IMR-90 (cell line): ENCODE data around the gene HPSE2. TPM values are rescaled to one million over a fixed set of nuclear protein-coding genes. Genes with fewer than 3 reads are reported as not detected.

ENCODE experiments used
- ATAC-seq: fragments of 200-7000 bp; cut with Tn5 transposase; 2 replicates; pipeline ENCODE4 v1.9.1; 2020; ENCODE audit warnings: low read depth, mild to moderate bottlenecking, moderate library complexity
- BruUV-seq: library from RNA; stranded (reverse); fragments of 400-500 nt; replicated peaks from 2 replicates; lab custom pipeline; 2021; lab: Mats Ljungman, UMichigan
- CTCF ChIA-PET: fragments of 300-600 bp; formaldehyde crosslinking; extraction: SDS; loops from one replicate; lab custom pipeline; 2021; ENCODE audit warnings: antibody characterized with exemption; lab: Yijun Ruan, JAX
- POLR2A ChIA-PET: fragments of 300-600 bp; sonication (Branson Sonifier 250); formaldehyde crosslinking; loops from one replicate; lab custom pipeline; 2022; ENCODE audit warnings: antibody characterized with exemption; ENCODE audit not compliant: unreplicated experiment; lab: Charles Lee
- DNase-seq: peaks from one replicate; pipeline ENCODE4 v3.0.0; 2013
- H2AFZ ChIP-seq: replicated peaks from 2 replicates; pipeline ENCODE3; 2013; ENCODE audit warnings: low read length, mild to moderate bottlenecking; ENCODE audit not compliant: poor library complexity
- H2AK5ac ChIP-seq: 2 replicates; pipeline ENCODE4 v1.6.1; 2013; ENCODE audit warnings: low read depth, low read length, inconsistent platforms
- H2AK9ac ChIP-seq: replicated peaks from 2 replicates; pipeline ENCODE3; 2013; ENCODE audit warnings: mild to moderate bottlenecking, low read depth, low read length, moderate library complexity; ENCODE audit not compliant: poor library complexity
- H2BK120ac ChIP-seq: 2 replicates; pipeline ENCODE4 v1.6.1; 2013; ENCODE audit warnings: low read depth, low read length, inconsistent platforms
- H2BK15ac ChIP-seq: 3 replicates; pipeline ENCODE4 v1.6.1; 2013; ENCODE audit warnings: low read depth, low read length, inconsistent platforms
- H2BK20ac ChIP-seq: 2 replicates; pipeline ENCODE4 v1.6.1; 2013; ENCODE audit warnings: low read depth, mild to moderate bottlenecking, inconsistent platforms, low read length, moderate library complexity
- H2BK5ac ChIP-seq: 2 replicates; pipeline ENCODE4 v1.6.1; 2013; ENCODE audit warnings: mild to moderate bottlenecking, low read depth, low read length, inconsistent platforms; ENCODE audit not compliant: poor library complexity, severe bottlenecking
- H3K14ac ChIP-seq: replicated peaks from 2 replicates; pipeline ENCODE4 v1.6.1; 2013; ENCODE audit warnings: low read depth, low read length, inconsistent platforms
- H3K18ac ChIP-seq: 2 replicates; pipeline ENCODE4 v1.6.1; 2013; ENCODE audit warnings: low read depth, low read length, control low read depth
- H3K23ac ChIP-seq: 2 replicates; pipeline ENCODE4 v1.6.1; 2013; ENCODE audit warnings: low read depth, low read length, inconsistent platforms
- H3K27ac ChIP-seq: 2 replicates; pipeline ENCODE4 v1.5.1; 2013; ENCODE audit warnings: mild to moderate bottlenecking, control low read depth, low read length; ENCODE audit not compliant: insufficient read depth
- H3K27me3 ChIP-seq: 2 replicates; pipeline ENCODE4 v1.6.1; 2013; ENCODE audit warnings: low read length; ENCODE audit not compliant: control insufficient read depth, insufficient read depth
- H3K36me3 ChIP-seq: 2 replicates; pipeline ENCODE4 v1.6.1; 2013; ENCODE audit warnings: low read length, mixed read lengths; ENCODE audit not compliant: control insufficient read depth, insufficient read depth
- H3K4ac ChIP-seq: 2 replicates; pipeline ENCODE4 v1.6.1; 2013; ENCODE audit warnings: low read depth, low read length, inconsistent platforms
- H3K4me1 ChIP-seq: 2 replicates; pipeline ENCODE4 v1.6.1; 2013; ENCODE audit warnings: low read length, mixed read lengths; ENCODE audit not compliant: control insufficient read depth, insufficient read depth
- H3K4me2 ChIP-seq: 2 replicates; pipeline ENCODE4 v1.6.1; 2013; ENCODE audit warnings: low read depth, mild to moderate bottlenecking, control low read depth, low read length, moderate library complexity
- H3K4me3 ChIP-seq: 2 replicates; pipeline ENCODE4 v1.5.1; 2013; ENCODE audit warnings: low read depth, mild to moderate bottlenecking, control low read depth, low read length, moderate library complexity; ENCODE audit not compliant: insufficient read depth
- H3K56ac ChIP-seq: 2 replicates; pipeline ENCODE4 v1.6.1; 2013; ENCODE audit warnings: low read length, inconsistent platforms; ENCODE audit not compliant: insufficient read depth; ENCODE audit errors: extremely low read depth
- H3K79me1 ChIP-seq, 2 experiments: 2 replicates each; pipeline ENCODE4 v1.6.1; 2013; ENCODE audit warnings: low read length in 2 of 2, inconsistent platforms in 1 of 2, low read depth in 1 of 2
- H3K9ac ChIP-seq: 2 replicates; pipeline ENCODE4 v1.6.1; 2013; ENCODE audit warnings: low read depth, low read length, control low read depth
- H3K9me1 ChIP-seq: 2 replicates; pipeline ENCODE4 v1.6.1; 2013; ENCODE audit warnings: low read length, inconsistent platforms; ENCODE audit not compliant: insufficient read depth
- H3K9me3 ChIP-seq: 2 replicates; pipeline ENCODE4 v1.6.1; 2013; ENCODE audit warnings: low read length; ENCODE audit not compliant: control insufficient read depth, insufficient read depth
- H4K20me1 ChIP-seq: 2 replicates; pipeline ENCODE4 v1.6.1; 2013; ENCODE audit warnings: low read length, inconsistent platforms; ENCODE audit not compliant: insufficient read depth
- H4K5ac ChIP-seq: 2 replicates; pipeline ENCODE4 v1.6.1; 2013; ENCODE audit warnings: mild to moderate bottlenecking, low read depth, low read length, control low read depth
- H4K8ac ChIP-seq, 2 experiments: 2 replicates each; pipeline ENCODE4 v1.6.1; 2013; ENCODE audit warnings: low read depth in 2 of 2, low read length in 2 of 2, control low read depth in 1 of 2, inconsistent platforms in 1 of 2
- H4K91ac ChIP-seq: 2 replicates; pipeline ENCODE4 v1.6.1; 2013; ENCODE audit warnings: low read depth, low read length, inconsistent platforms; ENCODE audit not compliant: insufficient read depth
- BHLHE40 ChIP-seq: fragments of 150-350 bp; IDR thresholded peaks from 2 replicates; pipeline ENCODE4 v1.6.1; 2016; ENCODE audit warnings: mild to moderate bottlenecking, low read depth, low read length
- FOS ChIP-seq: fragments of 150-350 bp; IDR thresholded peaks from 2 replicates; pipeline ENCODE4 v1.6.1; 2016; ENCODE audit warnings: low read depth, low read length
- MAZ ChIP-seq: IDR thresholded peaks from 2 replicates; pipeline ENCODE4 v1.6.1; 2012; ENCODE audit warnings: low read depth, mild to moderate bottlenecking, low read length, improper control_type of control experiment, moderate library complexity, borderline replicate concordance
- POLR2A ChIP-seq: IDR thresholded peaks from 2 replicates; pipeline ENCODE4 v1.6.1; 2012; ENCODE audit warnings: mild to moderate bottlenecking, low read depth, low read length
- RAD21 ChIP-seq: IDR thresholded peaks from 2 replicates; pipeline ENCODE4 v1.6.1; 2012; ENCODE audit warnings: low read length, improper control_type of control experiment
- RCOR1 ChIP-seq: IDR thresholded peaks from 2 replicates; pipeline ENCODE4 v1.6.1; 2012; ENCODE audit warnings: mild to moderate bottlenecking, low read length, improper control_type of control experiment; ENCODE audit not compliant: insufficient replicate concordance
- WGBS, 2 experiments: methylation state at CpG; one replicate each; pipeline versions ENCODE4 v1.1.5 to v1.1.7; 2013; ENCODE audit warnings: missing lambda C conversion rate in 2 of 2; ENCODE audit not compliant: insufficient read length in 1 of 2; ENCODE audit errors: extremely low coverage in 2 of 2; 5-methylcytosine and 5-hydroxymethylcytosine counted together
- dilution Hi-C: fragments of 300-500 bp; cut with HindIII; formaldehyde crosslinking; loops from one replicate; pipeline ENCODE4 v1.14.3; 2018; ENCODE audit warnings: low sequenced_read_pairs; ENCODE audit not compliant: unreplicated experiment
- in situ Hi-C: fragments of 300-500 bp; cut with MboI; formaldehyde crosslinking; loops from 3 replicates; pipeline ENCODE4 v1.14.3; 2019; ENCODE audit warnings: low sequenced_read_pairs, inconsistent platforms, mixed read lengths
- intact Hi-C: fragments of 100-400 bp; cut with micrococcal nuclease; formaldehyde crosslinking; loops from 2 replicates; pipeline ENCODE4 v1.10.0; 2022
- polyA plus RNA-seq, 3 experiments: library from polyadenylated mRNA; depleted of rRNA; stranded (reverse); fragments of >200 nt; gene quantifications; 2 replicates each; pipeline ENCODE4 v1.2.3, GENCODE V29; 2012; ENCODE audit warnings: low replicate concordance in 1 of 3
- total RNA-seq: library from RNA; depleted of rRNA; stranded (reverse); fragments of >200 nt; gene quantifications from 2 replicates; pipeline ENCODE4 v1.2.3, GENCODE V29; 2012
- TF ChIP-seq, protein P1 (sequence below): fragments of 150-350 bp; IDR thresholded peaks from 2 replicates; pipeline ENCODE4 v1.6.1; 2017; ENCODE audit warnings: mild to moderate bottlenecking, antibody characterized with exemption, low read length, low read depth

Gene HPSE2
- total and polyA plus RNA-seq, 2 of the 4 experiments (the other 2 are of a cell fraction), result not detected

DNA sequence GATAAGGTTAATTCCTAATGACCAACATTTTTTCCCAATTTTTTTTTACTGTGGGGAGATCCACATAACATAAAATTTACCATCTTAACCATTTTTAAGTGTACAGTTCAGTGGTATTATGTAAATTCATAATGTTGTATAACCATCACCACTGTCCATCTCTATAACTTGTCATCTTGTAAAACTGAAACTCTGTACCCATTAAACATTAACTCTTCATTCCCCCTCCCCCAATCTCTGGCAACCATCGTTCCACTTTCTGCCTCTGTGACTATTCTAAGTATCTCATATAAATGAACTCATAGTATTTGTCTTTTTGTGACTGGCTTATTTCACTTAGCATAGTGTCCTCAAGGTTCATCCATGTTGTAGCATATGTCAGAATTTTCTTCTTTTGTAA lies 742.9 kb downstream of the HPSE2 start:
- H3K56ac ChIP-seq, result no peak overlapping the region
- no peak overlapping the region for H2BK20ac ChIP-seq
- dilution Hi-C loops, result no loop called here
- H3K14ac ChIP-seq, result no peak overlapping the region
- in situ Hi-C loops, result no loop called here
- no peak overlapping the region for H4K91ac ChIP-seq
- no peak overlapping the region for H2BK5ac ChIP-seq
- POLR2A ChIA-PET, result no interaction called here
- H3K9me1 ChIP-seq, result no peaks in the 10 kb centered on the region
- no TSS peak for BruUV-seq
- H3K9me3 ChIP-seq, result no peaks in the 10 kb centered on the region; the same call in 1 of the 2 replicates
- no CpG with 5 or more reads among the region's 1 CpG for WGBS, 2 experiments
- H2AK5ac ChIP-seq, result no peak overlapping the region
- no peak overlapping the region for H4K8ac ChIP-seq
- TF ChIP-seq, protein P1, sequence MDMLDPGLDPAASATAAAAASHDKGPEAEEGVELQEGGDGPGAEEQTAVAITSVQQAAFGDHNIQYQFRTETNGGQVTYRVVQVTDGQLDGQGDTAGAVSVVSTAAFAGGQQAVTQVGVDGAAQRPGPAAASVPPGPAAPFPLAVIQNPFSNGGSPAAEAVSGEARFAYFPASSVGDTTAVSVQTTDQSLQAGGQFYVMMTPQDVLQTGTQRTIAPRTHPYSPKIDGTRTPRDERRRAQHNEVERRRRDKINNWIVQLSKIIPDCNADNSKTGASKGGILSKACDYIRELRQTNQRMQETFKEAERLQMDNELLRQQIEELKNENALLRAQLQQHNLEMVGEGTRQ, result no peak
- TF ChIP-seq FOS (no peak), POLR2A (no peak), RCOR1 (no peak), MAZ (no peak), BHLHE40 (no peak), RAD21 (no peak)
- H3K23ac ChIP-seq, result no peak overlapping the region
- ATAC-seq (no peak), DNase-seq (no peak)
- no peak overlapping the region for H3K4me3 ChIP-seq
- no peaks in the 10 kb centered on the region for H3K79me1 ChIP-seq
- no peak overlapping the region for H3K4me2 ChIP-seq
- no peak overlapping the region for H2BK15ac ChIP-seq
- no peak overlapping the region for H4K5ac ChIP-seq
- no peaks in the 10 kb centered on the region for H3K27me3 ChIP-seq
- H3K36me3 ChIP-seq, result no peaks in the 10 kb centered on the region
- intact Hi-C loops, result no loop called here
- H3K4ac ChIP-seq, result no peak overlapping the region
- no peak overlapping the region for H3K27ac ChIP-seq
- H3K9ac ChIP-seq, result no peak overlapping the region
- no peak overlapping the region for H2AK9ac ChIP-seq
- H2AFZ ChIP-seq, result no peak overlapping the region
- CTCF ChIA-PET, result no interaction called here
- no peak overlapping the region for H2BK120ac ChIP-seq
- no peaks in the 10 kb centered on the region for H4K20me1 ChIP-seq
- no peaks in the 10 kb centered on the region for H3K4me1 ChIP-seq
- H3K18ac ChIP-seq, result no peak overlapping the region
